Measurements from ENCODE around the gene PGC. TPM values are rescaled to one million over a fixed set of nuclear protein-coding genes. Genes with fewer than 3 reads are reported as not detected.

Gene PGC
- total and polyA plus RNA-seq, 12 donors, result 0.58 to 2.0 TPM; not detected in 10

DNA sequence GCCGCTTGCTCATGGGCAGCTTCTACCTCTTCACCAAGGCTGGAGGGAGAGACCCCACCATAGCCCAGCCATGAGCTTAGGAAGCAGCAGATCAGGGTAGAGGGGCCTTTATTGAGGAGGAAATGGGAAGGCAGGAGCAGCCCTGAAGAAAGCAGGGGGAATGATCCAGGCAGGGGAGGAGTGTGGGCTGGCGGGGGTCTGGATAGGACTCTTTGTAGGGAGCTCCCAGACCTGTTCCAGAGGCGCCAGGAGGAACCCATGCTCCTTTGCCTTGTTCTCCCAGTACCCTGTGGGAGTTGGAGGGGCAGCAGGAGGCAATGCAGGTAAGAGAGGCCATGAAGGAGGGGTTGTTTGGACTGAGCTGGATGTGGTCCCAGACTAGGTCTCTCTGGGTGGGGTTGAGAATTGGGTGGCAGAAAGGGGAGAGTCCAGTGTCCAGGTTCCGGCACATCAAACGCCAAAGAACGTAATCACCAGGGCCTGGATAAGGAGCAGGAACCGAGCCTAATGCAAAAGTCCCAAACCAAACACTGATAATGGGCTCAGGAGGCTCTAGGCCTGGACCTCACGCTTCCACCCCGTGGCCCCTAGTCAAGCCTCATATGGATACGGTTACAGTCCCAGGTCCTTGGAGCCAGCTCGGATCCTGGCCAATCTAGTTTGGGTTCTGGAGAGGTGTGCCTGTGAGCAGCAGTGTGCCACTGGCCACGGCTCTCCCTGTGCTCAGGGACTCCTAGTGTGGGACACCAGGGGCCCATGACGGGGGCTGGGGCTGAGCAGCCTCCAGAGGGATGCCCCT lies 12.1 kb upstream of the PGC start:
- intact Hi-C loops (cut with DNase I), result no loop called here
- H3K36me3 ChIP-seq, result no peaks in the 10 kb centered on the region
- DNase-seq (no peak), ATAC-seq (peak in 1 of 8 donors; percentile 9)
- H3K27ac ChIP-seq, result no peak overlapping the region
- no peak overlapping the region for H3K4me3 ChIP-seq
- TF ChIP-seq, protein P1, sequence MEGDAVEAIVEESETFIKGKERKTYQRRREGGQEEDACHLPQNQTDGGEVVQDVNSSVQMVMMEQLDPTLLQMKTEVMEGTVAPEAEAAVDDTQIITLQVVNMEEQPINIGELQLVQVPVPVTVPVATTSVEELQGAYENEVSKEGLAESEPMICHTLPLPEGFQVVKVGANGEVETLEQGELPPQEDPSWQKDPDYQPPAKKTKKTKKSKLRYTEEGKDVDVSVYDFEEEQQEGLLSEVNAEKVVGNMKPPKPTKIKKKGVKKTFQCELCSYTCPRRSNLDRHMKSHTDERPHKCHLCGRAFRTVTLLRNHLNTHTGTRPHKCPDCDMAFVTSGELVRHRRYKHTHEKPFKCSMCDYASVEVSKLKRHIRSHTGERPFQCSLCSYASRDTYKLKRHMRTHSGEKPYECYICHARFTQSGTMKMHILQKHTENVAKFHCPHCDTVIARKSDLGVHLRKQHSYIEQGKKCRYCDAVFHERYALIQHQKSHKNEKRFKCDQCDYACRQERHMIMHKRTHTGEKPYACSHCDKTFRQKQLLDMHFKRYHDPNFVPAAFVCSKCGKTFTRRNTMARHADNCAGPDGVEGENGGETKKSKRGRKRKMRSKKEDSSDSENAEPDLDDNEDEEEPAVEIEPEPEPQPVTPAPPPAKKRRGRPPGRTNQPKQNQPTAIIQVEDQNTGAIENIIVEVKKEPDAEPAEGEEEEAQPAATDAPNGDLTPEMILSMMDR (IDR thresholded peaks at IDR 0.05), result no peak
- no peaks in the 10 kb centered on the region for H3K9me3 ChIP-seq
- 89 to 93% methylated on average over 13 of the region's 13 CpGs for WGBS, 2 donors
- H3K27me3 ChIP-seq, result no peaks in the 10 kb centered on the region
- no peaks in the 10 kb centered on the region for H3K4me1 ChIP-seq

DNA sequence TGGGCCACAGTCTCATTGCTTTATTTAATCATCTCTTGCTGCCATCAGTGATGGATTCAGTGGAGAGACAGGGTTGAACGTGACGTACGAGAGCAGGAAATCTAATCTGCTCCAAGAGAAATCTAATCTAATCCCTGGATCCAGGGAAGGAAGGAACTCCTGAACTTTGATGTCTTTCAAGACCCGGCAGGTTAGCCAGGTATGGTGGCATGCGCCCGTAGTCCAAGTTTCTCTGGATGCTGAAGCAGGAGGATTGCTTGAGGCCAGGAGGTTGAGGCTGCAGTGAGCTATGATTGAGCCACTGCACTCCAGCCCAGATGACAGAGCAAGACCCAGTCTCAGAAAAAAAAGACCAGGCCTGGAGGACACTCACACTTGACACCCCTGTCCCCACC lies 11.4 kb upstream of the PGC start:
- H3K27ac ChIP-seq, result no peak overlapping the region
- no peaks in the 10 kb centered on the region for H3K36me3 ChIP-seq
- no peaks in the 10 kb centered on the region for H3K9me3 ChIP-seq
- intact Hi-C loops (cut with DNase I), result no loop called here
- 78 to 87% methylated on average over 6 of the region's 6 CpGs for WGBS, 2 donors
- H3K4me3 ChIP-seq, result no peak overlapping the region
- TF ChIP-seq, protein P1 (IDR thresholded peaks at IDR 0.05), result no peak
- no peak for ATAC-seq
- H3K4me1 ChIP-seq, result no peaks in the 10 kb centered on the region
- H3K27me3 ChIP-seq, result no peaks in the 10 kb centered on the region
- DNase-seq, result no peak

DNA sequence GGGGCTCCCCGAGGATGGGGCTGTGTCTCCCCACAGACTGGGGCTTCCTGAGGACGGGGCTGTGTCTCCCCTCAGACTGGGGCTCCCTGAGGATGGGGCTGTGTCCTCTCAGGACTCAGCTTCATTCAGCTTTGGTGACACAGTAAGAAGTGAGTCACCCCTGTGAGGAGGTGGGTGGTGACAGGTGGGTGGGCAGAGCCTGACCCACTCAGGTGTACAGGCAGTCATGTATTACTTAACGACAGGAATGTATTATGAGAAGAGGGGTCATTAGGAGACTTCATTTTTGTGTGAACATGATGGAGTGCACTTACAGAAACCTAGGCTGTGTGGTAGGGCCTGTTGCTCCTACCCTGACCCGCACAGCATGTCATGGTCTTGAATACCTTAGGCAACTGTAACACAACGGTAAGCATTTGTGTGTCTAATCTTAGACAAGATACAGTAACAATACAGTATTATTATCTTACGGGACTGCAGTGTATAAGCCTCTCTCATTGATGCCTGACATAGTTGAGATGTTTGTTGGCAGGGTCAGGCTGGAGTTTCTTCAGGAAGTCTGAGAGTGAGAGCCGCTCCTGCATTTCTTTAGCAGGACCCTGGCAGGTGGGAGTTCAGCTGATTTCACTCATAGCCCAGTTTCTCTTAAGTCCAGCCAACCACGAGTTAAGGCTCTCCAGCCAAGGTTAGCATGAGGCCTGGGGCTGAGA lies 10.9 kb upstream of the PGC start:
- Histone ChIP-seq H3K27me3 (no peaks in the 10 kb centered on the region), H3K9me3 (no peaks in the 10 kb centered on the region), H3K4me3 (no peak overlapping the region), H3K27ac (no peak overlapping the region), H3K36me3 (no peaks in the 10 kb centered on the region), H3K4me1 (no peaks in the 10 kb centered on the region)
- 61 to 68% methylated on average over 8 of the region's 8 CpGs for WGBS, 2 donors
- ATAC-seq, result no peak
- intact Hi-C loops (cut with DNase I), result no loop called here
- no peak for DNase-seq
- TF ChIP-seq, protein P1 (IDR thresholded peaks at IDR 0.05), result no peak

DNA sequence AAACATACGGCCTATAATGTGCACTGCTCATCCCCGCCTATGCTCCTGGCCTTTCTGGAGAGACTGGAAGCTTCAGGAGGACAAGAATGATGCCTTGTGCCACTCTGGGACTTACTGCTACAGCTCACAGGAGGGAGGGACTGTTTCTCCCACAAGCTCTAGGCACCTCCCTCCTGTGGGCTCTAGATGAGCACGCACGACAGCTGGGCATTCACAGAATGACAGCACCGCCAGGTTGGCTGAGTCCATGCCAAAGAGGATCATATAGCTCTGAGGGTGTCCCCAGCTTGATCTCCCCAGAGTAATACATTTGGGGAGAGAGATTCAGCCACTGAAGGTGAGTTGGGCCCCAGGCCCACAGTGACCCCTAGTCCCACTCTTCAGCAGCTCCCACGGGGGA lies 10.1 kb upstream of the PGC start:
- no peaks in the 10 kb centered on the region for H3K9me3 ChIP-seq
- H3K36me3 ChIP-seq, result no peaks in the 10 kb centered on the region
- H3K27ac ChIP-seq, result no peak overlapping the region
- no peak overlapping the region for H3K4me3 ChIP-seq
- DNase-seq, result no peak
- no peak for ATAC-seq
- 93% methylated on average over 6 of the region's 6 CpGs for WGBS, 2 donors
- no peaks in the 10 kb centered on the region for H3K4me1 ChIP-seq
- no peaks in the 10 kb centered on the region for H3K27me3 ChIP-seq
- intact Hi-C loops (cut with DNase I), result no loop called here
- TF ChIP-seq, protein P1 (IDR thresholded peaks at IDR 0.05), result no peak
